Measurements from ENCODE around the gene CATSPERD.

The CATSPERD gene

DNA sequence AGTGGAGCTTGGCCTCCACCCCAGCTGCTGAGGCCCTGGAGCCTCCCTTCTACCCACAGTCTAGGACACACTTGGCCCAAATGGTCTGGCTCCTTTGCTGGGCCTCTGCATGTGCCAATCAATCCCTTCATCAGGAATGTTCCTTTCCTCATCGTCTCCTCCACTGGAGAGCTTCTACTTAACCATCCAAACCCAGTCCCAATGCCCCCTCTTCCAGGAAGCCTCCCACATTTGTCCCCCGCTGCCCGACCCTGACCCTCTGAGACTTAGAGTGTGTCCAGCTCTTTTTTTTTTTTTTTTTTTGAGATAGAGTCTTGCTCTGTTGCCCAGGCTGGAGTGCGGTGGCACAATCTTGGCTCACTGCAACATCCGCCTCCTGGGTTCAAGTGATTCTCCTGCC lies 68.0 kb downstream of the CATSPERD start:
- no peak for DNase-seq

DNA sequence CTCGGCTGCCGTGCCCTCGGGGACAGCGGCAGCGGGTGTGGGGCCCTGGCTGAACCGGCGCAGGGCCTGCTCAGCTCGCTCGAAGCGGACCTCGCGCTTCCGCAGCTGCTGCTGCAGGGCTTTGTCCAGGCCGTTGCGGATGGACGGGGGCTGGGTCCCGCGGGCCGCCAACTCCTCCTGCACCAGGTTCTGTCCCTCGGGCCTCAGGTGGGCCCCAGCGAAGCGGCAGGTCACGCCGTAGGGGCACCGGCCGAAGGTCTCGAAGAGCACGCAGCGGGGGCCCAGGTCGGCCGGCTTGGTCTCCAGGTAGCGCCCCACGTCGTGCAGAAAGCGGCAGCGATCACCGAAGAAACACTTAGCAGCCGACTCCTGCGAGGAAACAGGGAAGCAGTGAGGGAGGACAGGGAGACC lies 68.9 kb downstream of the CATSPERD start:
- DNase-seq = no peak

DNA sequence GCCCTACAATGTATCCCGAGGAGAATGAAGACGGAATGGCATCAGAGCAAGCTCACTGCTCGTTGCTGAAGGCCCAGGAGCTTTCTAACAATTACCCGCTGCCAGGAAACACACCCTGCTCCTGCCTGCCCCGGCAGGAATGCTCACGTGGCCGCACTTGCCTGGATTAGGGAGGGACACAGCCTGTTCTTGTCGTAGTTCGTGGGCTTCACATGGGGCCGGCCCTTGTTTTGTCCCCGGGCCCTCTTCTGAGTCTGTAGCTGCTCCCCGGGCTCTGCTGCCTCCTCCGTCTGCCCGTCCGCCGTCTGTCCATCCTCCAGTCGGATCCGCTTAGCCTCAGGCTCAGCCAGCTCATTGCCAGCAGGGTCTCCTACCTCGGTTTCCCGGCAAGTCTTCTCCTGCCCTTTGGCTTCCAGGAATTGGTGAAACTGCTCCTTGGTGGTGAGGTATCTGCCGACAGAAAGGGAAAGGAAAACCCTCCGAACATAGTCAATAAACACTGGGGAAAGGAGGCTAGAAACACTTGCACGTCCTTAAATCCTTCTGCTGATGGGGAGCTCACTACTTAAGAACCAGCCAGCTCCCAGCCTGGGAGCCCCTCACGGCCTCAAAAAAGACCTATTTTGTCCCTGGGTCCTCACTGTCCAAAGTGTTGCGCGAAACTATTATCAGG lies 69.6 kb downstream of the CATSPERD start:
- DNase-seq = no peak

DNA sequence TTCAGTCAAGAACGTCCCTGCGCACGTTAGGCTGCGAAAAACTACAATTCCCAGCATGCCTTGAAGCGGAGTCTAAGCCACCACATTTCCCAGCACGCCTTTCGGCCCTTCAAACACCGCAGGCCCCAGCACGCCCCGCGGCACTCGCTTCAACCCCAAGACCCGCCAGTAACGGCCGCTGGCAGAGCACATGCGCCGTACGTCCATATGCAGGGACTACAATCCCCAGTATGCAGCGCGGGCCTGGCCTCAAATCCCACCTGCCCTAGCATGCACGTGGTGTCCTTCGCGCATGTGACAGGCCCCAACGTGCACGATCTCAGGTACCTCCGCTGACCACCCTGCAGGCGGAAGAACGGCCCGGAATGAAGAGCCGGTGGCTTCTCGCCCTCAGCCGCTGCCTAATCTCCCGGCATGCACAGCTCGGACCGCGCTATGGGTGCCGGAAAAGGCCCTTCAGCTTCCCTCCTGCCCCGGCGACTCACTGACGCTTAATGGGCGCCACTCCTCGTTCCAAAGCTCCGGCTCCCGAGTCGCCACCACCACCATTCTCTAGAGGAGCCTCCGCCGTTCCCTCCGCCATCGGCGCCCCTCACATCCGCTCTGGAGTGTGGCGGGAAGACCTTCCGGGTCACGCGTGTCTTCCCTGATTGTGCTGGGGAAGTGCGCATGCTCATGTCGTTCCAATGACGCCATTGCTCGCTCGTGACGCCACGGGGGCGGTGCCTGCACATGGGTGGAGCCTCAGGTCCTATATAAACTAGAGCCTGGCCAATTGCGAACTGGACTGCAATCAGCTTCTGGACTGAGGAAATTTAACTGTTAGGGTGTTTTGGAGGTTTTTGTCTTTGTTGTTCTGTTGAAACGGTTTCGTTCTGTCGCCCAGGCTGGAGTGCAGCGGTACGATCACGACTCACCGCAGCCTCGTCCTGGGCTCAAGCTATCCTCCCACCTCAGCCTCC lies 70.4 kb downstream of the CATSPERD start, which contains the start of gene DUS3L:
DUS3L (minus strand) TSS at position 605 of the 962 bp plus-strand sequence; CDS start at position 583, 22 bp downstream.
- peak; percentile 98 for DNase-seq

DNA sequence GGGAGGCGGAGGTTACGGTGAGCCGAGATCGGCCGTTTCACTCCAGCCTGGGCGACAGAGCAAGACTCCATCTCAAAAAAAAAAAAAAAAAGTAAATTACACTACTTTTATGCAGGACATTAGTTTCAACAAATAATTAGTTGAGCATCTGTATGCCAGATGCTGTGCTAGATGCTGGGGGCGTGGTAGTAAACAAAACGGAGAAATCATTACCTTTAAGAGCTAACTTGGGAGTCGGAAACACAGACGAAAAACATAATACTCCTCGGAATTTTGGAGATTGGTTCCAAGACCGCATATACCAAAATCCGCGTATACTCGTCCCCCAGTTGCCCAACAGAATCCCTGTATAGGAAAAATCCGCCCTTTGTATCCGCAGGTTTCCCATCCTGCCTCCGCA lies 71.8 kb downstream of the CATSPERD start:
- no peak for DNase-seq

DNA sequence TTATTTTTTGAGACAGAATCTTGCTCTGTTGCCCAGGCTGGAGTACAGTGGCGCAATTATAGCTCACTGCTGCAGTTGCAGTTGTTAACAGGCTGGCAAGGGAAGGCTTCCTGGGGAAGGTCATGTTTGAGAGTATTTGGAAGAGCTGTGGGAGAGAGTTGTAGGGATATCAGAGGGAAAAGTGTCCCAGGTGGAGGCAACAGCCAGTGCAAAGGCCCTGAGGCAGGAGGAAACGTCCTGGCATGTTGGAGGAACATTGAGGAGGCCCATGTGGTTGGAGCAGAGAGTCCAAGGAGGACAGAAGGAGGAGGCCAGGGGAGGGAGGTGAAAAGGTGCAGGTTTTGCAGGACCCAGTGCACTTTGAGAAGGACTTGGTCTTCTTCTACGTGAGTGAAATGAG lies 72.8 kb downstream of the CATSPERD start:
- no peak for DNase-seq

DNA sequence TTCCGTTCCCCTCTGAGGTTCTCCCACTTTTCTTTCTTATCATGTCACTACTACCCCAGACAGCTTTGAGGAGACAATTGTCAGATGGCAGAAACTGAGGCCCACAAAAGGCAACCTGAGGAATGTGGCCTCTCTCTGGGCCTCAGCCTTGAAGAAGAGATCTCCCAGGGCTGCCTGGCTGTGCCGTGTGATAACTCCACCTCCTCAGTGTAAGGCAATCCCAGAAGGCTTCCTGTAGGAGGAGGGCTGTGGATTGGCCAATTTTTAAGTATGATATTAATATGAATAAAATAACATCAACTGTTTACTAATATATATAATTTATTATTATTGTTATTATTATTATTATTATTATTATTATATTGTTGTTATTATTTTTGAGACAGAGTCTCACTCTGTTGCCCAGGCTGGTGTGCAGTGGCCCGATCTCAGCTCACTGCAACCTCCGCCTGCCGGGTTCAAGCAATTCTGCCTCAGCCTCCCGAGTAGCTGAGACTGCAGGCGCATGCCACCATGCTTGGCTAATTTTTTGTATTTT lies 75.0 kb downstream of the CATSPERD start:
- no peak for DNase-seq

DNA sequence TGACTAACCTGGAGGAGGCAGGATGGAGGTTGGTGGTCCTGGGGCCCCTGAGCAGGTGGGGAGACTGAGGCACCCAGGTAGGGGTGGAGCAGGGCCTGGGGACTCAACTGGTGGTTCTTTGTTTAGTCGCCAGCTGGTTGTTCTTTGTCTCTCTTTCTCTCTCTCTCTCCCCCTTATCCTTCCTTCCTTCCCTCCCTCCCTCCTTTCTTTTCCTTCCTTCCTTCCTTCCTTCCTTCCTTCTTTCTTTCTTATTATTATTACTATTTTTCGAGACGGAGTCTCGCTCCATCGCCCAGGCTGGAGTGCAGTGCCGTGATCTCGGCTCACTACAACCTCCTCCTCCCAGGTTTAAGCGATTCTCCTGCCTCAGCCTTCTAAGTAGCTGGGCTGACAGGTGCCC lies 77.8 kb downstream of the CATSPERD start:
- no peak for DNase-seq

DNA sequence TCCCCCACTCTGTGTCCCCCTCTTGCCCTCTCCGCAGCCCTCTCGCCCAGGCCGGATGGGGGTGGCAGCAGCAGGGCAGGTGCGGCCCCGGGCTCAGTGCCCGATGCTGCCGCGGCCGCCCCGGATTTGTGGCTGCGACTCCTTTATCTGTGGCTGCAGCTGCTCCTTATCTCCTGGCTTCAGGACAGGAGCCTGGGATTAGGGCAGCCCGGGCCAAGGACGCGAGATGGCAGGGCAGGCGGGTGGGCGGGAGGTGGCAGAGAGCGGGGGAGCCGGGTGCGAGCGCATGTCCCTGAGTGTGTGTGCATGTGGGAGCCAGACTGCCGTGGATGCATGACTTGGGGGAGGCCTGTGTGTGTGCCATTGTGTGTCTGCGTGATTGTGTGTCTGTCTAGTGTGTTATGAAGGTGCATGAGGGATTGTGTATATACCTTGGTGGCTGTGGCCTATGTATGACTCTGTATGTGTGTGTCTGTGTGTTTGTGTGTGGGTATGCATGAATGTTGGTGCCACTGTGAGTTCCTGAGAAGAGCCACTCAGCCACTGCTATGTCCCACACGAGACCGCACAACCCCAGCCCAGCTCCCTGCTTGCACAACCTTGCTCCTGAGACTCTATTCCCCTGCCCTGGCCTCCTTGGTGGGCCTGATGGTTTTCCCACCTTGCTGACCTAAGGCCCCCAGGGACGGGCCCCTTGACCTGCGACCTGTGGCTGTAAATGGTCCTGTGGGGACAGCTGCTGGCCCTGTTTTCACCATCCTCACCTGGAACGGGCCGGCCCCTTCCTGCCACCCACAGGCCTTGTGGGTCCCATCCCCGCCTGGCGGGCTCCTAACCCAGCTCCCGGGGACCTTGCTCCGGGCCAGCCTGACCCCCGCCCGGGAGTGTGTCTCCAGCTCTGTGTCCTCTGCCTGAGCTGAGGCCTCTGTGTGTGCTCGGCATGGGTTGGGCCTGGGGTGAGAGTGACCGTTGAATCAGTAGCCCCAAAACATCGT lies 79.1 kb downstream of the CATSPERD start:
- DNase-seq = no peak

DNA sequence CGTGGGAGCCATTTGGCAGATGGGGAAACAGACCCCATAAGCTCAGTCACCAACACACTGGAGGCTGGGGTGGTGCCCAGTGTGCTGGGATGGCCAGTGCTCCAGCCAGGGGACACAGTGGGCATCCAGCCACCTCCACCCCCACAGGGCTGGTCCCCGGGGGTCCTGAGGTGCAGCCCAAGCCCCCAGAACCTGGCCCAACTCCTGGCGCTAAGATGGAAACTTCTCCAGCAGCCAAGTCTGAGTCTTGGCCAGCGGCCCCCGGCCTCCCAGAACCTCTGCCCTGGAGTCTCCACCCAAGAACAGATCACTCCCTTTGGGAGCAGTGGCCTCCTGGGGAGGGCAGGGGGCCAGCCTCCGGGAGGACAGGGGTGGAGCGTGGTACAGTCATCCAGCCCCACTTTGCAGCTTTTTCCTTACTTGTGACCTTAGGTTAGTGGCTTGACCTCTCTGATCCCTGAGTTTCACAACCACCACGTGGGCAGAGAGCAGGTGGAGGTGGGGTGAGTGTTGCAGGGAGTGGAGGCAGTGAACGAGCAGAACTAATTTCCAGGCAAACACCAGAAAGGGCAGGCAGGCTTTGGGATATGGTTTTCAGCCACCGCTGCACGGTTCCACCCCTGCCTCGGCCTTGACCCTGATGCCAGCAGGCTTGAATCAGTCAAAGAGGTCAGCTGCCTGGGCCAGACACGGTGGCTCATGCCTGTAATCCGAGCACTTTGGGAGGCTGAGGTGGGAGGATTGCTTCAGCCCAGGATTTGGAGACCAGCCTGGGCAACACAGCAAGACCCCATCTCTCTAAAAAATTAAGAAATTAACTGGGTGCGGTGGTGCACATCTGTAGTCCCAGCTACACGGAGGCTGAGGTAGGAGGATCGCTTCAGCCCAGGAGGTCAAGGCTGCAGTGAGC lies 80.2 kb downstream of the CATSPERD start:
- no peak for DNase-seq

DNA sequence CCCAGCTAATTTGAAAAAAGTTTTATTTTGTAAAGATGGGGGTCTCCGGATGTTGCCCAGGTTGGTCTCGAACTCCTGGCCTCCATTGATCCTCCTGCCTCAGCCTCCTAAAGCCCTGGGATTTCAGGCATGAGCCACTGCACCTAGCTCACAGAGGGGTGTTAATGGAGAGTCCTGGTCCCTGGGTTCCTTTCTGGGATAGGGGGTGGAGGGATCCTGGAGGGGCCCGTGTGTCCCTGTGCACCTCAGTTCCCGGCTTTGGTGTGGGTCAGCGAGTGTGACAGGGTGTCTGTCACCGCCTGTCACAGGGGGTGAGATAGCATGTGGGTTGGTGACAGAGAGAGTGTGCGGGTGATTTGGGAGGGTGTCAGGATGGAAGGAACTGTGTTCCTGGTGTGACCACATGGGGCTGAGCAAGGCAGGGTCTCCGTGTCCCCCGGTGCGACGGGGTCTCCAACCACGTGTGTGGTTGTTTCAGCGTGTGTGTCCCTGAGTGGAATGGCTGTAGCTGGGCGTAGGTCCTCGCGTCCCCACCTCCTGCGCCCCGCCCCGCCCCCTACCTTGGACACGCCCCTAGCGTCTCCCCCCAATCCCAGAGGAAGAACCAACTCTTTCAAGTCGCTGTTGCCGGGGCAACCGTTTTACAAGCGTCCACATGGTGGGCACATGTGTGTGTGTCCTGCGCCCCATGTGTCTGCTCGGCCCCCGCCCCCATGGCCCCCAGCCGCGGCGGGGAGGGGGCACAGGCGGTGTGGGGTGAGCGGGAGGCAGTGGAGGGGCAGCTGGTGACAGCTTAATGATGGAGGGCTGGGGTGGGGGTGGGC lies 81.6 kb downstream of the CATSPERD start:
- peak; percentile 58 for DNase-seq

DNA sequence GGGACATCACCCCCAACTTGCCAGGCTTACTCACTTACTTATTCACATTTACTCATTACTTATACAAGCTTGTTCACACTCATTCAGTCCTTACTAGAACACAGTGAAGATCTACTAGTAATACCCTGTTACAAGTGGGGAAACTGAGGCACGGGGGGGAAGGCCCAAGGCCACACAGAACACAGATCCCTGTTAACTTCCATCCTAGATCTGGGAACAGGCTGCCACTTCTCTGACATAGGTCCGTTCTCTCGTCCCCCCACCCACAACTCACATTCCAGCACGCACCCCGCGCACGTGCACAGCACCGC lies 83.0 kb downstream of the CATSPERD start:
- DNase-seq = no peak

DNA sequence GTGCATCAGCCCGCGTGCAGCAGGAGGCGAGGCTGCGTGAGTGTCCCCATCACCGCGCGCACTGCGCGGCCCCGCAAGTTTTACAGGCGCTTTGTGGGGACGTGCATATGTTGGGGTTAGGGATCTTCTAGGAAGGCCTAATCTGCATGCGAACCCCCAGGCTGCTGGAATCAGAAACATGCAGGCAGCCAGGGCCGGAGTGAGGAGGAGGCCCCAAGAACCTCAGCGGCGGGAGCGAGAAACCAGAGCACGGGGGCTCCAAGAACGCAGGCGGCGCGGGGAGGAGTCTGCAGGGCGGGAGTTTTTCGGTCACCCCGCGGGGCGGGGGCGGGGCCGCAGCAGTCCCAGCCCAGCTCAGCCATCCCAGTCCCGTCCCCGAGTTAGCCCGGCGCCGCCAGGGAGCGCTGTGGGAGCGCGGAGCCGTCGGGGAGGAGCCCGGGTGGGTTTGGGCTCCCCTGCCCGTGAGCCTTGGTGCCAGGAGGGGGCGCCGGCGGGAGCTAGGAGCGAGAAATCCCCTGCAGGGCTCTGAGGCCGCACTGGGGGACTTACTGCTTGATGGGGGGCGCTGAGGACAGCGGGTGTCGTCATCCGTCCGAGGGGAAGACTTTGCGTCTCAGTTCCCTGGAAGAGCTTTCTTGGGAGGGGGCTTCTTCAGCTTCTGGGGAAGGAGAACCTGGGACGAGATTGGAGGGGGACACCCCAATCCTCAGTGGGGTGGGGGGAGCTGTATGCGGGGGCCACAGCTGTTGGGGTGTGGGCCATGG lies 83.5 kb downstream of the CATSPERD start:
- DNase-seq = peak; percentile 94

DNA sequence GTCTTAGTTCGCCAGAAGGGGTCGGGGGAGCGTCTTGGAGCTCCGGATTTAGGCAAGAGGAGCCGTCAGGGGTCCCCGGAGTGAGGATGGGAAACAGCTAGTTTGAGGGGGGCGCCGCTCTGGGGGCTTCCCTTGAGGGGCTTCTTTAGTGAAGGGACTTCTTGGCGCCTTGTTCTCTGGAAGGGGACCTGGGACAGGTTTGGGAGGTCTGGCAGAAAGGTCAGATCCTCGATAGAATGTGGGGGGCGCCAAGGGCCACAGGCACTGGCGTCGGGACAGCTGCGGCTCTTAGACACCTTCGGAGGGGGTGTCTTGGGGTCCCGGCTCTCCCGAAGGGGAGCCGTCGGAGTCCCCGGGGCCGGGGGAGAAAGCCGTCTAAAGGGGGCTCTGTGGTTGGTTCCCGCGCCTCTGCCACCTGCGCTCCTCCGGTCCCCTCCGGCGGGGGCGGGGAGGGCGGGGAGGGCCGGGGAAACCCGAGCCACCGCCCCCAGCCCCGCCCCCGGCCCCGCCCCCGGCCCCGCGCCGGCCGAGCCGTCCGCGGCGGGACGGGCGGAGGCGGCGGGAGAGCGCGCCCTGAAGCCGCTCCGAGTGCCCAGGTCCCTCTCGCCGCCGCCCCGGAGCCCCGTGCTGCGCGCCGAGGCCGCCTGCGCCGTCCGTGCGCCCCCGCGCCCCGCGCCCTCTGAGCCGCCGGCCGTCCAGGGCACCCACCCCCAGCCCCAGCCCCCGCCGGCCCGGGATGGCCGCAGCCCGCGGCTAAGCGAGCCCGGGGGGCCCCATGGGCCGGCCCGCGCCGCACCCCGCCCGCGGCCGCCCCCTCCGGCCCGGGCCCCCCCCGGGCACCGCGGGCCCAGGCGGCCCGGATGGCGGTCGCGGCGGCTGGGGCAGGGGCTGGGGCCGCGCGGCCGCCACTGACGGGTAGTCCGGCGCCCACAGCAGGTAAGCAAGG lies 84.4 kb downstream of the CATSPERD start, which contains the start of gene NRTN:
NRTN (plus strand) TSS at position 552 of the 946 bp plus-strand sequence. CDS start 19,099 bp downstream, outside the sequence.
- peak; percentile 42 for DNase-seq

DNA sequence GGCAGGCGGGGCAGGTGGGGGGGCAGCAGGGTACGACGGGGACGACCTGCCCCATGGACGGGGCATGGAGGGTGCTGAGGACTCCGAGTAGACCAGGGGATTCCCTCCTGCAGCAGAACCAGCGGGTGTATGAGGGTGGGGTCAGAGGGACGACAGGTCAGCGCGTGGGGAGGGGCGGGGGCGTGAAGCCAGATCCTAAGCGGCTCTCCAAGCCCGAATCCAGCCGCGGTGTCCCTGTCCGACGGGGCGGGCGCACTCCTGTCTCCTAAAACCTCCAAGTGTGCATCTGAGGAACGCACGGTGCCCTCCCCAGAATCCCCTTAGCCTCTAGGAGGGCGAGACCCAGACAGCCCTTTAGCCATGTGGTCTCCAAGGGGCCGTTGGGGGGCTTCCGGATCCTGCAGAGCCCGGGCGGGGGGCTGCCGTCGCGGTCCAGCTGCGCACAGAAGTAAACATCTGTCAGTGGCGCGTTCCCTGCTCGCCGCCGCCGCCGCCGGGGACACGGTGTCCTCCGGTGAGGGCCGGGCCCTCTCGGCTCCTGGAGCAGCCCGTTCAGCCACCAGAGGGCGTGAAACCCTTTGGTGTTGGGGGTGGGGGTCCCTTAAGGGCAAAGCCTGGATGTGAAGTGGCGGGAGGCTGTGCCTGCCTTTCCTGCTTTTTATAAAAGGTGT lies 85.2 kb downstream of the CATSPERD start:
- DNase-seq = peak; percentile 65

DNA sequence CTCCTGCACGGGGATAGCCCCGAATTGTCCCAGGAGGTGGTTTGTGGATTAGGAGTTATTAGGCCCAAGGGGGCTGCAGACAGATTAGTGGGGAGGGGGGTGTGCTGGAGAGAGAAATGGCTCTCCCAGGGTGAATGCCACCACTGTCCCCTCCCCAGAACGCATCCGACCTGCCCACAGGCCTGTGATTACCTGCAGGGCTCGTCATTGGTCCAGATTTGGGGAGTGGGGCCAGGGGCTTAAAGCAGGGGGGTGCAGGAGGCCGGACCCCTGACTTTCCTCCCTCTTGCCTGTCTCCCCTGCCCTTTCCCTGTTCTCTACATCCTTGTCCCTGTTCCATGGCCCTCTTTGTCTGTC lies 85.7 kb downstream of the CATSPERD start:
- peak; percentile 14 for DNase-seq

DNA sequence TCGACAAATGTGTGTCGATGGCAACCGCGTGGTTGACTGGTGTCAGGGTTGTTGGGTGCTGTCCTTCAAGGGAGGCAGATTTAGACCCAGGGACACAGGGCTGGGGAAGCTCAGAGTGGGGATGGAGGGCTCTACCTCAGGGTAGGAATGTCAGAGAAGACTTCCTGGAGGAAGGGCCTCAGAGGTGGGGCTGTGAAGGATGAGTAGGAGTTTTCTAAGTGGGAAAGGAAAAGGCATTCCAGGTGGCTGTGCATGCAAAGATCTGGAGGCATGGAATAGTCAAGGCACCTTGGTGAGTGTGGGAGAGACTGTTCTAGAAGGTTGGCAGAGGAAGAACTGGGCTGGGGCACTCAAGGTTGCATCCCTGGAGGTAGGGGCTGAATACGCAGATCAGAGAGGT lies 86.5 kb downstream of the CATSPERD start:
- DNase-seq = peak; percentile 12
